ENCODE results near the gene CDKN2D.
"Not testable (repeated sequence)": the region's sequence is repeated elsewhere in the genome, so short reads cannot be mapped to it uniquely, and the experiment has no call there.

The CDKN2D gene

DNA sequence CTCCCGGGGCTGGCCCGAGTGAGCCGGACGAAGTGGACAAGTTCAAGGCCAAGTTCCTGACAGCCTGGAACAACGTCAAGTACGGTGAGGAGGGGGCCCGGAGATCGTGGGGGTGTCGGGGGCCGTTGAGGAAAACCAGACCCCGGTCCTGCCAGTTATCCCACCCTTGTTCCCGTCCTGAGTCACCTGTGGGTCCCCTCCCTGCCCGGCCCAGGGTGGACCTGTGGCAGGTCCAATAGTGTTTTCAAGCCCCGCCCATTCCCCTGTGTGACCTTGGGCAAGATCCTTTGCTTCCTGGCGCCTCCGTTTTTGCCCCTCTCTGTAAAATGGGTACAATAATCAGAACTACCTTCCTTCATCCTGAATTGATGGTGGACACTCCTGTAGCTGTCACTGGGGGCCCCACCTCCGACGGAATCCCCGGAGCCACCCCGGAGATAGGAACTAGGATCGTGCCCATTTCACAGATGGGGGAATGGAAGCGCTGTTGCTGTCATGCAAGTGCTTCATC lies 24.5 kb downstream of the CDKN2D start:
- H3K4me3 ChIP-seq (replicated peaks; ENCODE audit: low read depth, low read length): peak overlapping the region; percentile 81
- TF ChIP-seq, protein P1, sequence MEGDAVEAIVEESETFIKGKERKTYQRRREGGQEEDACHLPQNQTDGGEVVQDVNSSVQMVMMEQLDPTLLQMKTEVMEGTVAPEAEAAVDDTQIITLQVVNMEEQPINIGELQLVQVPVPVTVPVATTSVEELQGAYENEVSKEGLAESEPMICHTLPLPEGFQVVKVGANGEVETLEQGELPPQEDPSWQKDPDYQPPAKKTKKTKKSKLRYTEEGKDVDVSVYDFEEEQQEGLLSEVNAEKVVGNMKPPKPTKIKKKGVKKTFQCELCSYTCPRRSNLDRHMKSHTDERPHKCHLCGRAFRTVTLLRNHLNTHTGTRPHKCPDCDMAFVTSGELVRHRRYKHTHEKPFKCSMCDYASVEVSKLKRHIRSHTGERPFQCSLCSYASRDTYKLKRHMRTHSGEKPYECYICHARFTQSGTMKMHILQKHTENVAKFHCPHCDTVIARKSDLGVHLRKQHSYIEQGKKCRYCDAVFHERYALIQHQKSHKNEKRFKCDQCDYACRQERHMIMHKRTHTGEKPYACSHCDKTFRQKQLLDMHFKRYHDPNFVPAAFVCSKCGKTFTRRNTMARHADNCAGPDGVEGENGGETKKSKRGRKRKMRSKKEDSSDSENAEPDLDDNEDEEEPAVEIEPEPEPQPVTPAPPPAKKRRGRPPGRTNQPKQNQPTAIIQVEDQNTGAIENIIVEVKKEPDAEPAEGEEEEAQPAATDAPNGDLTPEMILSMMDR (IDR thresholded peaks at IDR 0.05; ENCODE audit: low read depth, low read length, missing control alignments): no peak
- DNase-seq (ENCODE audit: extremely low read depth, low read depth): no peak

DNA sequence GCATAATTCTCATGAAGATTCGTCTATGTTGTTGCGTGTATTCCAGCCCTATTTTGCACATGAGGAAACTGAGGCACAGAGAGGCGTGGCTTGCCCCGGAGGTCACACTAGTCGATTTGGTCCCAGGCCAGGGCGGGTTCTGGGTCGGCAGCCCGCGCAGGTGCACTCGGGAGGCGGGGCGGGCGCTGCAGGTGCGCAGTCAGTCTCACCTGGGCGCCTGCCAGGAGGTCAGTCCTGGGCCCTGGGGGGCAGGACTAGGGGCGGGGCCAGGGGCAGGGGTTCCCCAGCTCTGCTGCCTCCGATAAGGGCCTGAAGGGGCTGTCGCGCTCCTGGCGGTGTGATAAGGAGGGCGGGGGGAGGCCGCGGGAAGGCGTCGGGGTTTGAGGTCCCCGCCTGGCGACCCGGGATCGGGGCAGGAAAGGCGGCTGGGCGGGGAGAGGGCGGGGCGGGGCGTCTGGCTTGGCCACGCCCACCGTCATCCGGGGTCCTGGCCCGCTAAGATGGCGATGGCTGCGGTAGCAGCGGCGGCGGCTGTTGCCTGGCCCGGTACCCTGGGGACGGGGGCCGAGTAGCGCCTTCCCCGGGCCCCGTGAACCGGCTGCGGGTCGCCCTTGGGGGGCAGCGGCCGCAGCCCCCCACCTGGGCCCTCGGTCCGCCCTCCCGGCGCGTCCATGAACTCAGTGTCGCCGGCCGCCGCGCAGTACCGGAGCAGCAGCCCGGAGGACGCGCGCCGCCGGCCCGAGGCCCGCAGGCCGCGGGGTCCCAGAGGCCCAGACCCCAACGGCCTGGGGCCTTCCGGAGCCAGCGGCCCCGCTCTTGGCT lies 25.1 kb downstream of the CDKN2D start, which contains the start of gene ATG4D:
Gene ATG4D, plus strand, starts transcription at position 485 of the 822 bp plus-strand sequence. Its CDS starts 187 bp downstream, at position 672.
- H3K4me3 ChIP-seq (replicated peaks; ENCODE audit: low read depth, low read length): peak within 1 kb of the TSS; percentile 81
- no peak for DNase-seq (ENCODE audit: extremely low read depth, low read depth)
- TF ChIP-seq, protein P1 (IDR thresholded peaks at IDR 0.05; ENCODE audit: low read depth, low read length, missing control alignments): no peak

- H3K4me3 ChIP-seq (replicated peaks; ENCODE audit: low read depth, low read length): peak overlapping the region; percentile 81; the same call in 1 of the 2 replicates
- no peak for DNase-seq (ENCODE audit: extremely low read depth, low read depth)
- TF ChIP-seq, protein P1 (IDR thresholded peaks at IDR 0.05; ENCODE audit: low read depth, low read length, missing control alignments): no peak
Measured at GRCh38 chr19:10543059-10543419, 25.7 kb downstream of the CDKN2D start.

DNA sequence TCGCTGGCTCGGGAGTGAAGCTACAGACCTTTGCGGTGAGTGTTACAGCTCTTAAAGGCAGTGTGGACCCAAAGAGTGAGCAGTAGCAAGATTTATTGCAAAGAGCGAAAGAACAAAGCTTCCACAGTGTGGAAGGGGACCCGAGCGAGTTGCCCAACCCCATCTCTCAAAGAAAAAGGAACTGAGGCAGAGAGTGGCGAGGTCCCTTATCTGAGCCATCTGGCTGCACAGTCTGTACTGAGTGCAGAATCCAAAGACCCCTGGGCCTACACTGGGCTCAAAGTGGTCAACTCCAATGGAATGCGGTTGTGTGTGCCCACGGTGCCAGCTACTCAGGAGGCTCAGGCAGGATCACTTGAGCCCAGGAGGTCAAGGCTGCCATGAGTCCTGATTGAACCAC lies 29.8 kb downstream of the CDKN2D start:
- DNase-seq (ENCODE audit: extremely low read depth, low read depth): not testable (repeated sequence)

DNA sequence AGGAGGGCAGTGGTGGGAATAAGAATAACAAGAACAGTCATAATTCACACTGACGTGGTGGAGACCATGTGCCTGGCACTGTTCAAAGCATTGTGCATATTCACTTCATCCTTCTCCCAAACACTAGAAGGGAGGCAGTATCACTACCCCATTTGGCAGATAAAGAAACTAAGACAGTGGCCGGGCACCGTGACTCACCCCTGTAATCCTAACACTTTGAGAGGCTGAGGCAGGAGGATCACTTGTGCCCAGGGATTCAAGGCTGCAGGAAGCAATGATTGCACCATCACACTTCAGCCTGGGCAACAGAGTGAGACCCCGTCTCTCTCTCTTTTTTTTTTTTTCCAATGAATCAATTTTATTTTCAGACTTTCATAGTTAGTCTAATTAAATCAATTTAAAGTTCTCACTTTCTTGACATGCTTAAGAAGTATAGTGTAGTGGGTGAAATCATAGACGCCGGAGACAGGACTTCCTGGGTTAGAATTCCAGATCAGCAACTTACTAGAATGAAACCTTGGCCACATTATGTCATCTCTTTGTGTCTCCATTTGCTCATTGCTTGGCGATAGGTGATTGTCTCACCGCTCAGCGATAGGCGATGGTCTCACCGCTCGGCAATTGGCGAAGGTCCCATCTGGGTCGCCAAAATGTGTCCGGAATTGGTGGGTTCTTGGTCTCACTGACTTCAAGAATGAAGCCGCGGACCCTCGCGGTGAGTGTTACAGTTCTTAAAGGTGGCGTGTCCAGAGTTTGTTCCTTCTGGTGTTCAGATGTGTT lies 30.4 kb downstream of the CDKN2D start:
- H3K4me3 ChIP-seq (replicated peaks; ENCODE audit: low read depth, low read length): no peak overlapping the region
- TF ChIP-seq, protein P1 (IDR thresholded peaks at IDR 0.05; ENCODE audit: low read depth, low read length, missing control alignments): no peak
- DNase-seq (ENCODE audit: extremely low read depth, low read depth): no peak

More for the DNA sequence above, 29.8 kb downstream of the CDKN2D start:
- not testable (repeated sequence) for H3K4me3 ChIP-seq (replicated peaks; ENCODE audit: low read depth, low read length)

DNA sequence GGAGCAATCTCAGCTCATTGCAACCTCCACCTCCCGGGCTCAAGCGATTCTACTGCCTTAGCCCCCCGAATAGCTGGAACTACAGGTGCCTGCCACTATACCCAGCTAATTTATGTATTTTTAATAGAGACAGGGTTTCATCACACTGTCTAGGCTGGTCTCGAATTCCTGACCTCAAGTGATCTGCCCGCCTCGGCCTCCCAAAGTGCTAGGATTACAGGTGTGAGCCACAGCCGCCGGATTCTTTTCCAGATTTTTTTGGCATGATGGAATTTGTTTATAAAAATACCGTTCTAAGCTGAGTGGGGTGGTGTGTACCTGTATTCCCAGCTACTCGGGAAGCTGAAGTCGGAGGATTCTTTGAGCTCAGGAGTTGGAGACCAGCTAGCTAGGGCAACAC lies 31.1 kb downstream of the CDKN2D start:
- DNase-seq (ENCODE audit: extremely low read depth, low read depth): no peak
- TF ChIP-seq, protein P1 (IDR thresholded peaks at IDR 0.05; ENCODE audit: low read depth, low read length, missing control alignments): no peak

DNA sequence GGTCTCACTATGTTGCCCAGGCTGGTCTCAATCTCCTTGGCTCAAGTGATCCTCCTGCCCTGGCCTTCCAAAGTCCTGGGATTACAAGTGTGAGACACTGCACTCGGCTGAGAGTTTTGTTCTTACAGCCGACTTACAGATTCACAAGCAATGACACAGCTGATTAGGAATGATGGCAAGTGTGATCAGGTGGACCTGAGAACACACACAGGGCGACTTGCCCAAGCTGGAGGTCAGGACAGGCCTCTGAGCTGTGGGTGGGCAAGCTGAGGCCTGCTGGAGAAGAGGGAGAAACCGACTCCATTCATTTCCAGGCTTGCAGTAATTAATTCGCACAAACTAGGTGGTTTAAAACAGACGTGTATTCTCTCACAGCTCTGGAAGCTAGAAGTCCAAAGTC lies 33.2 kb downstream of the CDKN2D start:
- TF ChIP-seq, protein P1 (IDR thresholded peaks at IDR 0.05; ENCODE audit: low read depth, low read length, missing control alignments): no peak
- DNase-seq (ENCODE audit: extremely low read depth, low read depth): no peak
- no peak overlapping the region for H3K4me3 ChIP-seq (replicated peaks; ENCODE audit: low read depth, low read length)

More for the DNA sequence above, 31.1 kb downstream of the CDKN2D start:
- no peak overlapping the region for H3K4me3 ChIP-seq (replicated peaks; ENCODE audit: low read depth, low read length)
